SW480 (cell line): ENCODE data around the gene ITGAX.
"Not testable (repeated sequence)": the region's sequence is repeated elsewhere in the genome, so short reads cannot be mapped to it uniquely, and the experiment has no call there.

Experiments used
- DNase-seq: peaks from one replicate; pipeline ENCODE4 v3.0.0-alpha.2; 2016; ENCODE audit warnings: low spot score

ITGAX gene

DNA sequence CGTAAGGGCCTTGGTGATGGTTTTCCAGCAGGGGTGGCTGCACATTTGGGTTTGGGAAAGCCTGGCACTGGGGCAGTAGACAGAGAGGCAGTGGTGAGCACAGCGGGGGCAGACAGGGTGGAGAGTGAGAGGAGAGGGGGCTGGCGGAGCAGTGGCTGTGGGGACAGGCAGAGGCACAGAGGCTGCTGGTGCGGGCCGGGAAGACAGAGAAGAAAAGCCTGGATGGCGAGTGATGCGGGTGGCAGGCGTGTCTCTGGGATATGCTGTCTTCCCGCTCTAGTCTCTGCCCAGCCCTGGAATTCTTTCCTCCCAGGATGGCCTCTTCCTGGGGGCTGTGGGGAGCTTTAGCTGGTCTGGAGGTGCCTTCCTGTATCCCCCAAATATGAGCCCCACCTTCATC, 55.1 kb downstream of the ITGAX start:
- no peak for DNase-seq

DNA sequence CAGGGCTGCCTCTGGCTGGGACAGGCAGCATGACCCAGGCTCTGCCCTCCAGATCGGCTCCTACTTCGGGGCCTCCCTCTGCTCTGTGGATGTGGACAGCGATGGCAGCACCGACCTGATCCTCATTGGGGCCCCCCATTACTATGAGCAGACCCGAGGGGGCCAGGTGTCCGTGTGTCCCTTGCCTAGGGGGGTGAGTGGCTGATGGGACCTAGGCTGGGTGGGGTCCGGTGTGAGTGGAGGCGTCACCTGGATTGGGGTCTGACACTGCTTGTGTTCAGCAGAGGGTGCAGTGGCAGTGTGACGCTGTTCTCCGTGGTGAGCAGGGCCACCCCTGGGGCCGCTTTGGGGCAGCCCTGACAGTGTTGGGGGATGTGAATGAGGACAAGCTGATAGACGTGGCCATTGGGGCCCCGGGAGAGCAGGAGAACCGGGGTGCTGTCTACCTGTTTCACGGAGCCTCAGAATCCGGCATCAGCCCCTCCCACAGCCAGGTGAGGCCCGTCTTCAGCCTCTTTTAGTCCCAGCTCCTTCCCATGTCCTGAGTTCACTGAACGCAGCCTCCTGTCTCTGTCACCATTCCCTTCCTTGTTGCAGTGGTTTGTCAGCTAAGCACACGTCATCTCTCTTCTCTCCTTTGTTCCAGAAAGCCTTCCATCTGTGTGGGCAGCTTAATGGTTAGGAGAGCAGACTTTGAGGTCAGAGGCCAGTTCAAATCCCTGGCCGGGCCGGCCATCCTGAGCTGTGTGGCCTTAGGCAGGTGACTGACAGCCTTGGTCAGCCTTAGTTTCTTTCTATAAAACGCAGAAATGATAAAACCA, 56.3 kb downstream of the ITGAX start:
- DNase-seq = no peak

DNA sequence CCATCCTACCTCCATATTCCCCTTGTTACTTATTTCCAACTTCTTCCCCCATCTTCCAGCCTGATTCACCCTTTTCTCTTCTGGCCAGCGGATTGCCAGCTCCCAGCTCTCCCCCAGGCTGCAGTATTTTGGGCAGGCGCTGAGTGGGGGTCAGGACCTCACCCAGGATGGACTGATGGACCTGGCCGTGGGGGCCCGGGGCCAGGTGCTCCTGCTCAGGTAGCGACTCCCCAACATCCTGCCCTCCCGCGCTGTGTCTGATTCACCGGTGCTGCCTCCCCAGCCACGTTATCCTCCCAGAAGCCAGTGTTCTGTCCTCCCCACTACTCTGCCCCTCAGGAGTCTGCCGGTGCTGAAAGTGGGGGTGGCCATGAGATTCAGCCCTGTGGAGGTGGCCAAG, 57.8 kb downstream of the ITGAX start:
- DNase-seq = no peak

DNA sequence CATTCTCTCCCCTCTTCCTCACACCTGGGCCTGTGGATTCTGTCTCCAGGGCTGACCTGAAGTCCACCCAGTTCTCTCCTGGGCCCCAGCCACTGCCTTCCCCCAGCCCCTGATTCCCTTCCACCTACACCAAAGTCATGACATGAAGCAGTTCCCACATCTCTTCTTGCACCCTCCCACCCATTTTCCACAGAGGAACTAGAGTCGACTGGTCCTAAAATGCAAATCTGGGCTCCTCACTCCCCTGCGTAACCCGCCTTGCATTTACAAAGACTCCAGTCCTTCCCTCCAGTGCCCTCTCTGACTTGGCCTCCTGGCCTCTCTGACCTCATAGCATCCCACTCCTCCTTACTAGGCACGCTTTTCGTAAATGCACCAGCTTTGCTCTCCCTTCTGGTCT, 58.4 kb downstream of the ITGAX start:
- no peak for DNase-seq

DNA sequence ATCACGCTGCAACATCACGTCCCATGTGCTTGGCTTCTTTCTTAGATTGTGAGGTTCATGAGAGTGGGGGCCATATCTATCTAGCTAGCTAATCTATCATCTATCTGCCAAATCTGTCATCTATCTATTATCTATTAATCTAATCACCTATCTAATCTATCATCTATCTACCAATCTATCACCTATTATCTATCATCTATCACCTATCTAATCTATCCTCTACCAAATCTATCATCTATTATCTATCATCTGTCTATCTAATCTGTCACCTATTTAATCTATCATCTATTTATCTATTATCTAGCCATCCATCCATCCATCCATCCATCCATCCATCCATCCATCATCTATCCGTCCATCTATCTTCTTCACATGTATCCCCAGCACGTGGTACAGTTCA, 59.0 kb downstream of the ITGAX start:
- DNase-seq = no peak

DNA sequence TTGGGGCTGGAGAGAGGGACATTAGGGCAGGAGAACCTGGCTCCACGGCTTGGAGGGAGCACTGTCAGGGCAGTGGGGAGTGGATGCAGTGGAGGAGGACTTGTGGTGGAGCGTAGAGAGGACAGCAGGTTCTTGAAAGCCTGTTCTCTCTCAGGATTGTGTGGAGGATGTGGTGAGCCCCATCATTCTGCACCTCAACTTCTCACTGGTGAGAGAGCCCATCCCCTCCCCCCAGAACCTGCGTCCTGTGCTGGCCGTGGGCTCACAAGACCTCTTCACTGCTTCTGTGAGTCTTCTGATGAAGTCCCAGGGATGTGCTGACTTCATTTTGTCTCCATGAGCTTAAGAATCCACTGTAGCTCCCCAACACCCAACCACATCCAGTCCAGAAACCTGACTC, 59.7 kb downstream of the ITGAX start:
- DNase-seq = no peak

DNA sequence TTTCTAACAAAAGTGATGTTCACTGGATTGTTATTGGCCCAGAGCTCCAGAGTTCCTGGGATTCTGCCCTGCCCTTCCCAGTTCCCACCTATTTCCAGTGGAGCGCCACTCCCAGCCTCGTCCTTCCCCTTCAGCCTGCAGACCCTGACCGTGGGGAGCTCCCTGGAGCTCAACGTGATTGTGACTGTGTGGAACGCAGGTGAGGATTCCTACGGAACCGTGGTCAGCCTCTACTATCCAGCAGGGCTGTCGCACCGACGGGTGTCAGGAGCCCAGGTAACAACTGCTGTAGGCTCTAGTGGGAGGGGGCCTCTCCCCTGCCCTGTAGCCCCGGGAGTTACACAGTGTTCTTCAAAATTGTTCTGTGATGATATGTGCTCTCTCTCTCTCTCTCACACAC, 61.4 kb downstream of the ITGAX start:
- DNase-seq = no peak

DNA sequence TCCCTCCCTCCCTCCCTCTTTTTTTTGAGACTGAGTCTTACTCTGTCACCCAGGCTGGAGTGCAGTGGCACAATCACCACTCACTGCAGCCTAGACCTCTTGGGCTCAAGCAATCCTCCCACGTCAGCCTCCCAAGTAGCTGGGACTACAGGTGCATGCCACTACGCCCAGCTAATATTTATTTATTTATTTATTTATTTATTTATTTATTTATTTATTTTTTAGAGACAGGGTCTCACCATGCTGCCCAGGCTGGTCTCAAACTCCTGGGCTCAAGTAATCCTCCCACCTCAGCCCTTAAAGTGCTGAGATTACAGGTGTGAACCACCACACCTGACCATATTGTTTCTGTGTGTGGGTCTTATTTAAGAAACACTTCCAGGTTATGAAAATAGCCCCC, 62.1 kb downstream of the ITGAX start:
- DNase-seq = not testable (repeated sequence)

DNA sequence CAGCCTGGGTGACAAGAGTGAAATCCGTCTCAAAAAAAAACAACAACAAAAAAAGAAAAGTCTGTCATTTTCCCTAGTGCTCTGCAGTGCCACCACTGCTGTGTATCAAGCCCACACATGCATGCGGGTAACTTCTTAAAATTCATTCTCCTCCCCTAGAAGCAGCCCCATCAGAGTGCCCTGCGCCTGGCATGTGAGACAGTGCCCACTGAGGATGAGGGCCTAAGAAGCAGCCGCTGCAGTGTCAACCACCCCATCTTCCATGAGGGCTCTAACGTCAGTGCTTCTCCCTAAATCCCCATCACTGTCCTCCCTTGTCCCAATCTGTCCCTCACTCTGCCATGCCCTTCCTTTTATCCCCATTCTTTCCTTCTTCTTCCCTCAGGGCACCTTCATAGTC, 62.9 kb downstream of the ITGAX start:
- no peak for DNase-seq

DNA sequence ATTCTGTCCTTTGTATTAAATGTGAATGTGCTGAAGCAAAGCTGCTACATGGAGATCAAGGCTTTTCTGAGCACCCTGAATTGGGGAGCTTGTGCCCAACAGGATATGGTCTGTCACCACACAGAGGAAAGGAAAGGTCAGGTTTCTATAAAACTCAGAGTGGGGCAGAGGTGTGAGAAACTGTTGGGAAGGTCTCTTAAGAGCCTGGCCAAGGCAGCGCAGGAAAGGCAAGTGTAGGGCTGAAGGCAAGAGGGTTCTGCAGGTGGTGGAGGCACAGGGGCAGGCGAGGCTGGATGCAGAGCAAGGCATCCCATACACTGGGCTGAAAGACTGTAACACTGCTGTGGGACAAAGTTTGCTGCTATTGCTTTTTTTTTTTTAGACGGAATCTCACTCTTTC, 65.1 kb downstream of the ITGAX start:
- DNase-seq = no peak

DNA sequence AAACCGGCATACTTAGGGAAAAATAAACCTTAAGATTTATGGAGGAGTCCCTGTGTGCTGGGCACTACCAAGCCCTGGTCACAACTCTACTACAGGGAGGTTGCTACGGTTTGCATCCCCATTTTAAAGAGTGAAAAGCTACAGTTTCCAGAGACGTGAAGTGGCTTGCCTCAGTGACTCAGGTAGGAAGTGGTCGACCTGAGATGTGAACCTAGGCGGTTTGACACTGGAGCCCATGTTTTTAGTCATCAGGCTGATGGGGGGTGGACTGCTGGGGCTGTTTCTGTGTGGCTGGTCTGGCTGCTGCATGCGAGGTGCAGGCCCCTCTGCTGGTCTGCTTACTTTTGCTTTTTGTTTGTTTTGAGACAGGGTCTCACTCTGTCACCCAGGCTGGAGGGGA, 66.6 kb downstream of the ITGAX start:
- no peak for DNase-seq

DNA sequence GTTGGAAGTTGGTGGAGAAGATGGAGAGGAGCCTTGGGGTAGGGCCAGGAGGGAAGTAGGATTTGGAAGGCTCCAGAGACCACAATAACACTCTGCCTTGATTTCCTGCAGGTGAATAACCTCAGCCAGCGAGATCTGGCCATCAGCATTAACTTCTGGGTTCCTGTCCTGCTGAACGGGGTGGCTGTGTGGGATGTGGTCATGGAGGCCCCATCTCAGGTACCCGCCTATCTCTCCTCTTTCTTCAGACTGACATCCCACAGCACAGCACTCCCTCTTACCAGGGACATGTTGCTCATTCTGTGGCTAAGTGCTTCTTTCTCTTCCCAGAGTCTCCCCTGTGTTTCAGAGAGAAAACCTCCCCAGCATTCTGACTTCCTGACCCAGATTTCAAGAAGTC, 68.3 kb downstream of the ITGAX start:
- no peak for DNase-seq

DNA sequence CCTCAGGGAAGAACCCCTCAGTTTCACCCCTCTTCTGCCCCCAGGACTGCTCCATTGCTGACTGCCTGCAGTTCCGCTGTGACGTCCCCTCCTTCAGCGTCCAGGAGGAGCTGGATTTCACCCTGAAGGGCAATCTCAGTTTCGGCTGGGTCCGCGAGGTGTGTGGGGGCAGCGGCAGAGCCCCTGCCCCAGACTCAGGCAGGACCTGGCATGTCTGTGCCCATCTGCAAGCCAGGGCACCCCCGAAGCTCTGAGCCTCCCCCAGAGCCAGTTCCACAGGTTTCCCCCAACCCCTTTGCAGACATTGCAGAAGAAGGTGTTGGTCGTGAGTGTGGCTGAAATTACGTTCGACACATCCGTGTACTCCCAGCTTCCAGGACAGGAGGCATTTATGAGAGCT, 68.8 kb downstream of the ITGAX start:
- DNase-seq = no peak

DNA sequence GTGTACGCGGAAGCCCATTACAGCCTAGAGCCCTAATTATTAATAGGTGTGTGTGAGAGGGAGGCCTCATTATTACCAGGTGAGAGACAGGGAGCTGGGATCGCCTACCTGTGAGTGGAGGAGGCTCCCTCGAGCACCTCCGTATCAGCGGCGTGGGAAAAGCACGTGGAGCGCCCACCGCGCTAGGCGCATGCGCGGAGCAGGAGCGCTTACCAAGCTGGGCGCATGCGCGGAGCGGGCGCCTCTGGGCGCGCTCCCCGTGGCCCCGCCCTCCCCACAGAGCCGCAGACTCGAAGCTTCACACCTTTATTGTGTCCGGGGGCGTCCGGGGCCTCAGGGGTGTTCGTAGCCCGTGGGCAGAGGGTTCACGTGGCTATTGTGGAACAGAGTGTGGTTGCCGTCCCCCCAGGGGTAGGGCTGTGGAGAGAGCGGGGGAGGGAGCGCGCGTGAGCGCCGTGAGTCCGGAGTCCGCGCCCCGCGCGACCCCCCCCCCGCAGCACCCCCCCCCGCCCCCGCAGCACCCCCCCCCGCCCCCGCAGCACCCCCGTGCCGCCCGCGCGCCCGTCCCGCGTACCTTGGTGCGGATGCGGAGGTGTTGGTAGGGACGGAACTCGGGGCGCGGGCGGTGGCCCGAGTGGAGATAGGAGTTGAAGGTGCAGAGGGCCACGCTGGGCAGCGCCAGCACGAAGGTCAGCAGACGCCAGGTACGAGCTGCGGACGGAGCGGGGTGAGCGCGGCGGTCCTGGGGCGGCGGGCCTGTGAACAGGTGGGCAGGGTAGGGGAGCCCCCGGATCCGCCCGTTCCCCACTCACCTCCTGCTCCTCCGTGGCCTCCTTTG, 72.7 kb downstream of the ITGAX start:
- no peak for DNase-seq

DNA sequence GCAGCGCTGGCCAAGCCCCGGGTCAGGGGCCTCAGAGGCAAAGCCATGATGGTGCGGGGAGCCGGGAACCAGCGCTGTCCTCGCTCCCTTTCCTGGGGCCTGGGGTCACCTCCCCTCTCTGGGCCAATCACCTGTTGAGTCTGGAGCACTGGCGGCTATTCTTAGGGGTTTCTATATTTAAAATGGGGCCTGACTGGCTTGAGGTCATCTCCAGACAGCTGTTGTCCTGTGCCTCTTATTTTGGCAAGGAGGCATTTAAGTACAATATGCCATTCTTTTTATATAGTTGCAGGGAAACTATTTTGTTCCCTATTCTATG, 73.3 kb downstream of the ITGAX start, which contains the start of gene COX6A2:
Gene COX6A2, minus strand, starts transcription at position 82 of the 319 bp plus-strand sequence. Its CDS starts 35 bp downstream, at position 47.
- DNase-seq = no peak

DNA sequence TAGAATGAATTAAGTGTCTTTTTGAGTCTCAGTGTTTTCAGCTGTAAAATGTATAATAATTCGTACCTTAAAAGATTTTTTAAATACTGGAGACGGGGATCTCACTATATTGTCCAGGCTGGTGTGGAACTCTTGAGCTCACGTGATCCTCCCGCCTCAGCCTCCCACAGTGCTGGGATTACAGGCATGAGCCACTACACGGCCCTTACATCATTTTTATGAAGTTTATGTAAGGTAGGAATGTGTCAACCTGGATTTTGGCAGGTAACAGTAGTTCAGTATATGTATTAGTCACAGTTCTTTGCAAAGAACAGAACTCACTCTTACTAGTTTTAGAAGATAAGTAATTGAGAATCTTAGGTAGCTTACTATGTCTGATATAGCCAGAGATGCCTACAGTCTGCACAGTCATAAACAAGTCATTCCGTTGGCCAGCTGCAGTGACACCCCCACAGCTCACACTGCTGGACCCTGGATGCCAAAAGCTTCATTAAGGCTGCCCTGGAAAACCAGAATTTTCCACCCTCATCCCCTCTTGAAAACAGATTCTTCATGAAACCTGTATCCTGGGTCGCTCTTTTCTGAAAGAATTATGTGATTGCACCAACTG, 73.8 kb downstream of the ITGAX start:
- DNase-seq = no peak

DNA sequence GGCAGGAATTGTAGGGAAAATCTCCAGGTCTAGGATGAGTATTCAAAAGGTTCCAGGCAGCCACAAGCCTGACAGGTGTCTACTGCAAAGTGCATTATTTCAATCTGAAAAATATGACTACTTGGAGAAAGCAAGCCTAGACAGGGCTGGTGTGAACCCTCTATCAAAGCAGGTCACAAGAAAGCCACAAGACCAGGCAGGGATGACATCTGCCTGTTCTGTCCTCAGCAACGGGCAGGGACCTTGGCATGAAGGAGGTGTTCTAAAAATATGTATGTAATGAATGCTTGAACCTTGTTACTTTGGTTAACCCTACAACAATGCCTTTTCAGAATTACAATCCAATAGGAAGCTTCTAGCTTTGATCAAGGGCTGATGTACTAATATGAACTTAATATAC, 74.3 kb downstream of the ITGAX start:
- DNase-seq = no peak

DNA sequence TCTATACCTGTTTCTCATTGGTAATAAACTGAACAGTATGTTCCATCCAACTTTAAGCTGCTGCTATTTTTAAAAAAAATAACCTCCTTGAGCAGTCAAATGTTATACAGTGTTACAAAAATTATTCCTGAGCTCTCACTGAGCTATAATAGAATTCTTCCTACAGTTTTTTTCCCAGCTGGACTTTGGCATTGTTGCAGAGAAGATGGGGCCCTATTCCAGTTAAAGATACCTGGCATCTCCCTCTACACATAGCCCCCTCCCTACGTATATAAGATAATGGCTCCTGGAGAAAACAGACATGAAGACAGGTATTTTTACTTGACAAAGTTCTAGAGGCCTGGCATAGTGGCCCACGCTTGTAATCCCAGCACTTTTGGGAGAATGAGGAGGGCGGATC, 74.8 kb downstream of the ITGAX start:
- DNase-seq = no peak

DNA sequence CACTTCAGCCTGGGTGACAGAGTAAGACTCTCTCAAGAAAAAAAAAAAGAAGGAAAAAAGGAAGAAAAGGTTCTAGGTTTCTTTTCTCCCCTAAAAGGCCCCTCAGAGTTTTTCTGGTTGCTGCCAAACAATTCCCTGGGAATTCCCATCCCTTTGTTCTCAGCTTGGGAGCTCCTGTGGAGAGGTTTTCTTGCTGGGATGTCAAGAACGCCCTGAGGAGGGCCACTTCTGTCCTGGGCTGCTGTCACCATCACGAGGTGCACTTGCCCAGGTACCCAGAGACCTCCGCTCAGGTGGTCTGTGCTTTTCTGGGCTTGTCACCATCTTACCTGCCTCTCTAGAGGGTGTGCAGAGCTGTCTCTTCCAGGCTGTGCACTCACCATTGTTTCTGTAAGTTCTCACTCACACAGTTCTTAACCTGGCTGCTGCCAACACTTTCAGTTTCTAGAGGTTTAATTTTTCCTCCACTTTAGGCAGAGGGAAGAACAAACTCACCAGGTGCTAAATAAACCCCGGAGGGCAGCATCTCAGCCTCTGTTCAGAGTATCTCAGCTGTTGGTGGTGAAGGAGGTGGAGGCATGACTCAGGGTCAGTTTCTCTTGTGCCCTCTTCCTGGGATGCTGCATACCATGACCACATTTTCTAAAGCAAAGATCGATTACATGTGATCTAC, 75.5 kb downstream of the ITGAX start:
- no peak for DNase-seq
